Frontal cortex (tissue), 4 donors: ENCODE measurements around the gene SLIRP. TPM values are rescaled to one million over a fixed set of nuclear protein-coding genes. Genes with fewer than 3 reads are reported as not detected.
"Not testable (repeated sequence)": the region's sequence is repeated elsewhere in the genome, so short reads cannot be mapped to it uniquely, and the experiment has no call there.

Source experiments
- DNase-seq, 2 donors: peaks; one replicate each; pipeline ENCODE4 v3.0.0; 2012; ENCODE audit warnings: low spot score in 2 of 2
- FAIRE-seq: peaks from 2 replicates; lab custom pipeline; 2012; peaks lifted over from hg19 to GRCh38; lab: Jason Lieb, UNC
- total RNA-seq: library from RNA; depleted of rRNA; stranded (reverse); fragments of >200 nt; gene quantifications from one replicate; pipeline ENCODE4 v1.2.3, GENCODE V29; 2014
- donor health status: control.
- donor health status: control.
- donor health status: control.

Gene SLIRP
- 95.4 TPM for total RNA-seq

DNA sequence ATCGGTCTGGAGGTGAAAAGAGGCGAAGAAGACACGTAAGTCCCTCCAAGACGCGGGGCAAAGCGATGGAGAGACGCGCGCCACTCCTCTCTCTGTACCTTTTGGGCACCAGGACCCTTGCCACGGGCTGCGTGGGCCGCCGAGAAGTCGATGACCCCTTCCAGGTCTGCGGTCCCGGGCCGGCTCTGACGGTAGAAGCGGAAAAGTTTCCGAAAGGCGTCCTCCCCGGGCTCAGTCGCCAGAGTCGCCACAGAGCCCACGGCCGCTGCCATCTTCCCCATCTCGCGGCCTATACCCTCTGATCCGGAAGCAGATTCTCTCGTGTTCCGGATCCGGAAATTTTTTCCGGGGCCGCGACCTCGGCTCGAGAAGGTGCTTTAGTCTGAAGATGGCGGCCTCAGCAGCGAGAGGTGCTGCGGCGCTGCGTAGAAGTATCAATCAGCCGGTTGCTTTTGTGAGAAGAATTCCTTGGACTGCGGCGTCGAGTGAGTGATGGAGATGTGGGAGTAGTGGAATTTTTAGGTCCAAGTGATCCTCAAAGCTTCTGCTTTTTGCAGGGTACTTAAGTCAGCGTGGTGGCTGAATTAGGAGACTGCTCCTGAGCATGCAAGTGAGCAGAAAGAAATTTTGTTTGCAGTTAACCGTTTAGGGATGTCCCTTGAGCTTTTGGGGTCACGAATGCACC lies at the start of gene SLIRP, which contains the start of gene ALKBH1:
TSS of gene SLIRP (plus strand) at position 380 of the 685 bp plus-strand sequence. CDS start at position 389, 9 bp downstream.
TSS of gene ALKBH1 (minus strand) at position 300 of the 685 bp plus-strand sequence. CDS start at position 281, 19 bp downstream.
- FAIRE-seq (no peak), DNase-seq (peak; percentile 76 to 83)

DNA sequence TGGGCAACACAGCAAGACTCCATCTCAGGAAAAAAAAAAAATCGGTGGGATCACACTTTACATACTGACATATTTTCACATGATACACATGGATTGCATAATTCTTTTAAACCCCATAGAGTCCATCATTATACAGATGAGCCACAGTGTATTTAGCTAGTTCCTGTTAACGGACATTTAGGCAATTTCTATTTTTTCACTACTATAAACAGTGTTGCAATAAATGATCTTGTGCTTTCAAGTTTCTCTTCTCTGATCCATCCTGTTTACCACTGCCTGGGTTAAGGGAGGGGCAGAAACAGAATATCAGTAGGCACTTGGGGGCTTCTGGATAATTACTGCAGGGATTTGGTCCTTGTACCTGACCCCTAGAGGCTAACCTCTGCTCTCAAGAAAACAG lies 48.1 kb upstream of the SLIRP start:
- FAIRE-seq (no peak), DNase-seq (no peak)

DNA sequence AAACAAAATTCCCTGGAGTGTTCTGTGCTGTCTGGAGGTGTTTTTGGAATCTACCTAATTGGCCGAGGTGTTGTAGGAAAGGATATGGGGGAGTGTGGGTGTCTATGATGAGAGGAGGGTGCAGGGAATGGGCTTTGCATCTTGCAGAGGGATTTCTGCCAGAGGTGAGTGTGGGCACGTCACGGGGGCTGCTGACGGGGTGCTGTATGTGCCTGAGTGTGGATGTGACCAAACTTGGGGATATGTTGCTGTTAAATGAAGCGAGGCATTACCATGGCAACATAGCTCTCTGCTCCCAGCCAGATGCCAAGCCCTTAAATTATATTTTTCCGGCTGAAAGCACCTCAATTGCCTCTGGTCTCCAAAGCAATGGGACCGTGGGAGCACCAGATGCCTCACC lies 47.1 kb upstream of the SLIRP start:
- DNase-seq, result peak in 1 of 2 donors; percentile 48
- FAIRE-seq, result no peak

DNA sequence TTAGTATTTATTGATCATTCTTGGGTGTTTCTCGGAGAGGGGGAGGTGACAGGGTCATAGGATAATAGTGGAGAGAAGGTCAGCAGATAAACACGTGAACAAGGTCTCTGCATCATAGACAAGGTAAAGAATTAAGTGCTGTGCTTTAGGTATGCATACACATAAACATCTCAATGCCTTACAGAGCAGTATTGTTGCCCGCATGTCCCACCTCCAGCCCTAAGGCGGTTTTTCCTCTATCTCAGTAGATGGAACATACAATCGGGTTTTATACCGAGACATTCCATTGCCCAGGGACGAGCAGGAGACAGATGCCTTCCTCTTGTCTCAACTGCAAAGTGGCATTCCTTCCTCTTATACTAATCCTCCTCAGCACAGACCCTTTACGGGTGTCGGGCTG lies 46.3 kb upstream of the SLIRP start:
- not testable (repeated sequence) for FAIRE-seq, DNase-seq

DNA sequence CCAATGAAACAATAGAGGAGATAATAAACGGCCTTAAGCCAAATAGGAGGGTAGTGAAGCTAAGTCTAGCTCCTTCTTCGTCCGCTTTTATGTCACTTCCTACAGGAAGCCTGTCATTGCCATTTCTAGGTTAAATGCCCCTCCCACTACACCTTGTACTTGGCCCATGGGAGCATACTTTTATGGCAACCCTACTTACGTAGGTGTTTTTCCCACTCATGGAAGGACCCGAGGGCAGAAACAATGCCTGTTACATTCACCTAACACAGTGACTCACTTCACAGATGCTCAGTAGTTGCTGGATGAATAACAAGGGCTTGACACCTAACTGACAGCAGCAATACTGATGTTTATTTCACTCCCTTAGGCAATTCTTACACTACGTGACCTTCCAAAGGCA lies 44.6 kb upstream of the SLIRP start:
- no peak for DNase-seq
- FAIRE-seq, result no peak

DNA sequence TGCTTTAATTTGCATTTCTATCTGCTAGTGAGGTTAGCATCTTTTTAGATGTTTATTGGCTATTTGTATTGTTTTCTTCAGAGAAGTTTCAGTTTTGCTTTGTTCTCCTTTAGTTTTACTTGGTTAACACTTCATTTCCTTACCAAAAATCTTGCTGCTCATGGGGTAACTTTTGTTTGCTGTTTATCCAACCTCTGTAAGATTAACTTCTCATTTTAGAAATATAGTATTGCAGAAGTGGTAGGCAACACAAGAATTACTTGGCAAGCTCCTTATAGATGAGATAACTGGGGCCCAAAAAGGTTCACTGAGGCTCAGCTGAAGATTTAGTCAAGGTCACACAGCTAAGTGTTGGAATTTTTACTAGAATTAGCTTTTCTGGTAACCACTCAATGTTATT lies 40.6 kb upstream of the SLIRP start:
- DNase-seq (no peak), FAIRE-seq (no peak)

DNA sequence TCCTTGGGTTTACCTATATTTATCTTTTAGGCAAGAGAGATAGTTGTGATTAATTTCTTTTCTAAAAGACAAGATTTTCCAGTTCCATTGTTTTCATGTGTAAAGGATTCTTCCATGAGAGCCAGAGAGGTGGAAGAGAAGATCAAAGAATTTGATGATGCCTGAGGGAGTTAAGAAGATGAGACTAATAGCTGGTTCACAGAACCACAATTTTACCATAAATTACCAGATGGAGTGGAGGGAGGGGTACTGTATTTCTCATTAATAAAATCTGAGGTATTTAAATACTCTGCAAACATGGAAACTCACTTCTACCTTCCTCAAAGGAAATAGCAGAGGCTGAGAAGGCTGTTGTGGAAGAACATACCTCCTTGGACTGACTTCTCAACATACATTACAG lies 34.7 kb upstream of the SLIRP start:
- no peak for FAIRE-seq
- no peak for DNase-seq

DNA sequence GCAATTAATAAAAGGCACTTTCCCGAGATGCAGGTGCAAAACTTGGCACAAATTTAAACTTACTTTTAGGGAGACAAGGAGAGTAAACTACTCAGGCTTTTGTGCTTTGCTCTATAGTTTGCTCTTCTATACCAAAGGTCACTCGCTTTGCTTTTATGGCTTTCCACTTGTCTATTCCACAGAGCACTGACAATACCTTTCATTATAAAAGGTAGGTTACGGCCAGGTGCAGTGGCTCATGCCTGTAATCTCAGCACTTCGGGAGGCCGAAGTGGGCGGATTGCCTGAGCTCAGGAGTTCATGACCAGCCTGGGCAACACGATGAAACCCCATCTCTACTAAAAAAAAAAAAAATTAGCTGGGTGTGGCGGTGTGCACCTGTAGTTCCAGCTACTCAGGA lies 33.0 kb upstream of the SLIRP start:
- FAIRE-seq (no peak), DNase-seq (no peak)

DNA sequence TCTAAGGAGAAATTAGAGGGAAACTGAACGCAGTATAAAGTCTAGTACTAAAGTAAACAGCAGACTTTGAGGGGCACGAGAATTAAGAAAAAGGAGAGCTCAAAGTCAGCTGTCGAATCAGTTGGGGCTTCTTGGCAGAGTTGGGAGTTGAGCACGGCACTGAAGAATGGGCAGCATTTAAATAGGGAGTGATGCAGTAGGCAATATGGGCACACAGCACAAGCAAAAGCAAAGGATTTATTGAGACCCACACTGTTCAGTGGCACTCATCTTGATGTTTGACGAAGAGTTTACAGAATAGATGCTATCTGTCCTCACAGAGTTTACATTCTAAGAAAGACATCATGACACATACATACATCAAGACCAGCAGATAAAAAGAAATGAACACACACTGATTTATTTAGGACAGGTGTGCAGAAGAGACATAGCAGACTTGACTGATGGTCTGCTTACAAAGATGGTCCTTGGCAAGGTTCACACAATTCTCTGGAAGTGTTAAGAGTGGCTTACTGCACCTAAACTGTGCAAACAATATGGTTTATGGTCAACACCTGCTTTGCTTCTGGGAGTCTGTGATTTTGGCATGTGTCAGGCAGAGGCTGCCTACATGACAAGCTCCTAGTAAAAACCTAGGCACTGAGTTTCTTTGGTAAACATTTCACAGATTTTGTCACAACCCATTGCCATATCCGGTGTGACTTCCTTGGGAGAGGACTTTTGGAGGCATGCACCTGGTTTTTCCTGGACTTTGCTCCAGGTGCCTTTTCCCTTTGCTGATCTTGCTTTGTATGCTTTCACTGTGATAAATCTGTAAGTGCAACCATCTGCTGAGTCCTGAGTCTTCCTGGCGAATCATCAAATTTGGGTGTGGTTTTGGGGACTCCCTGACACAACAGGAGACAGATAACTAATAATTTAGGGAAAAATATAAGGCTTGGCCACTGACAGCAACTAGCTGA lies 26.4 kb upstream of the SLIRP start:
- FAIRE-seq (no peak), DNase-seq (no peak)

DNA sequence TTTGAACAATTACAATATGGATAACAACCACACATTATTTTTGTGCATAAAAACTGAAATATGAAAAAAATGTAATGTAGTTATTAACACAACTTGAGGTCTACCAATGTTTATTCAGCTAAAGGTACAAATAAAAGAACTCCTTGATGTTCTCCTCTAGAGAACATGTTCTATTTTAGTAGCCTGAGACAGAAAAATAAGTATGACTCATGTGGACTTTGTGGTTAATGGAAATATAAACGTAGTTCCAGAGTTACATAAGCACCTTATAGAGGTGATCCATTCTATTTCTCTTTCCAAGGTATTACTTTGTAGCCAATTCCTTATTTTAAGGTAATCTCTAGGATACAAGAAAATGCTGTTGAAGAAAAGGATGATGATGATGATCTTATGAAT lies 25.7 kb upstream of the SLIRP start:
- FAIRE-seq (no peak), DNase-seq (no peak)

DNA sequence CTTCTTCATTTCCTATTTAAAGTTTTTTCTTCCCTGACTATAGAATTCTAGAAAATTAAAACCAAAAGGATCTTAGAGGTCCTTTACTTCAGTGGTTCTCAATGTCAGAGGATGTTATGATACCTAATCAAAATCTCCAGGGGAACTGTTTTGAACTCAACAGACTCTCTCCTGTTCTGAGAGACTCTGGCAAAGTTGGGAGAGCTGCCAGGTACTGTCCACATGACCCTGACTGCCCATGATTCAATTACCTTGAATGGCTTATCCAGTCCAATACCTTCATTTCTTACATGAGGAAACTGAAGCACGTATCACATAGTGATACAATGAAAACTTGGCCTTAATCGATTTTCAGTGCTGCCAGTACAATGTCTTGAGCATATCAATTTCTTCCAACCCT lies 16.6 kb upstream of the SLIRP start:
- DNase-seq (no peak), FAIRE-seq (no peak)

DNA sequence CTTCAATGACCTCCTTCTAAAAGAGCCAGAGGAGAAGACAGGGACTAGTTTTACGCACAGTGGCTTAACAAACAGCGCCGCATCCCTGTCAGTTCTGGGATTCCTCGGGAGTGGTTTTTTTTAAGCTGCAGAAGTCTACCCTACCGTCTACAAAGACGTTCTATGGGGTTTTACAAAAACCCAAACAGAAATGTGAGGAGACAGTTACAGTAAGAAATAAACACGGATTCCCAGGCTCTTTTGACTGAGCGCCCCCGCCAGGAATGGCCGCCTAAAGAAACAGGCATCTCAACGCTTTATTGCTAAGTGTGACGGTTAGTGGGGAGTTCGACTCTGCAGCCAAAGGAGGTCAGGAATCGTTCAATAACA lies 564 bp upstream of the SLIRP start:
- DNase-seq, result peak; percentile 10 to 42
- no peak for FAIRE-seq

DNA sequence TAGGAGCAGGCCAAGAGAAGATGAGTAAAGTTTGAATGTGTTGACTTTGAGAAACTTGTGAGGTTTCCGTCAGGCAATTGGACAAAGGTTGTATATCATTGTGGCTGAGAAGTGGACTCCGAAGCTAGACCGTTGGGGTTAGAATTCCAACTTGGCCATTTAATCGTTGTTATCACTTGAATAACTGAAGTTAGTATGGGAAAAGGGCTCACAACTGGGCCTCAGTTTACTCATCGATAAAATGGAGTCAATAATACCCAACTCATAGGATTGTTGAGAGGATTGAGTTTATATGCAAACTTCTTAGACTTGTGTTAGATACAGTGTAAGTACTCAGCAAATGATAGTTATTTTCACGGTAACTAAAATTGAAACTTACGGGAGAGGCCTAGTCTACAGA lies 846 bp downstream of the SLIRP start:
- FAIRE-seq (no peak), DNase-seq (no peak)

DNA sequence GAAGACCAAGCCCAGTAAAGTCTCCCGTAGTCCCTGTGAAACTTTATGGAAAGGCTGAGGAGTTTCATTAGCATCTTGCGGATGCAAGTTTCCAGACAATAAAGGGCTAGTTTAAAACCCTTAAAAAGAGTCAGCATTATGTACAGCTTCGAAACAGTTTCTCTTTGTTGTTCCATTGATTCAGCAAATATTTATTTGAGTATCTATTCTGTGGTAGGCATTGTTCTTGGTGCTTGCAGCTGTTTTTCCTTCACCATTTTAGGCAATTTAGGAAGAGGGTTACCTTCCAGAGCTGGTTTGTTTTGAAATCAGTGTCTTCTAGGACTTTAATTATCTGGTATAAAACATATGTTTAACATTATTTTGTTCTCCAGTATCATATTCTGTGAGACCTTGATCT lies 1.5 kb downstream of the SLIRP start:
- DNase-seq (peak in 1 of 2 donors; percentile 14), FAIRE-seq (no peak)

DNA sequence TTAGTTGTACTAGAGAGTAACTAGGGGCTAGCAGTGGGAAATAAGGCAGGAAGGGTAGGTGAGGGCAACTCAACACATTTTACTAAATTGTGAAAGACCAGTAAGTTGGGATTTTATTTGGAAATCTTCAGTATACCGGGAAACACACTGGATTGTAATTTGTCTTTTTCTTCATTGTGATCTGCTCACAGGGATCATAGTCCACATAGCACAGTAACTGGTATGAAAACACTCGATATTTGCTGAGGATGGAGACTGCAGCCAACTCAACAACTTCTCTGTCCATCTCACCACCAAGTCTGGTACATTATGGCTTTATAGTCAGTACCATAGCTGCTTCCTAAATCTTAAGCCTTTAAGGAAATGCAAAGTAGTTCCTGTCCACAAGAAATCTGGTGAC lies 2.5 kb downstream of the SLIRP start:
- DNase-seq (no peak), FAIRE-seq (no peak)

DNA sequence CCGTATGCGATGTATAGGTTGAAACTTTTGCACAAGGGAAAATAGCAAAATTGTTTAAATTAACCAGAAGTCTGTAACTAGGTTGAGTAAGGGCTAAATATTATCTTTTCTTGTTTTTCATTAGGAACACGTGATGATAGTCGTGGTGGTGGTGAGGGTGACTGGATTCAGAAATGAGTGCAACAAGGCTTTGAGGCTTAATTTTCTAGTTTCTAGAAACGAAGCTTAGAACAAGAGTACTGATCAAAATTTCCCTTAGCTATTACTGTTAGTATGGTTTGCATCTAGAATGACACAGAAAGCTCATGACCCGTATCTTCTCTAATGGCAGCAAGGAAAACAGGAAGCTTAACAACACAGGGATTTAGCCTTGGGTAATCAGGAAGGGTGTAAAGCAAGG lies 7.0 kb downstream of the SLIRP start:
- FAIRE-seq, result no peak
- DNase-seq, result no peak

DNA sequence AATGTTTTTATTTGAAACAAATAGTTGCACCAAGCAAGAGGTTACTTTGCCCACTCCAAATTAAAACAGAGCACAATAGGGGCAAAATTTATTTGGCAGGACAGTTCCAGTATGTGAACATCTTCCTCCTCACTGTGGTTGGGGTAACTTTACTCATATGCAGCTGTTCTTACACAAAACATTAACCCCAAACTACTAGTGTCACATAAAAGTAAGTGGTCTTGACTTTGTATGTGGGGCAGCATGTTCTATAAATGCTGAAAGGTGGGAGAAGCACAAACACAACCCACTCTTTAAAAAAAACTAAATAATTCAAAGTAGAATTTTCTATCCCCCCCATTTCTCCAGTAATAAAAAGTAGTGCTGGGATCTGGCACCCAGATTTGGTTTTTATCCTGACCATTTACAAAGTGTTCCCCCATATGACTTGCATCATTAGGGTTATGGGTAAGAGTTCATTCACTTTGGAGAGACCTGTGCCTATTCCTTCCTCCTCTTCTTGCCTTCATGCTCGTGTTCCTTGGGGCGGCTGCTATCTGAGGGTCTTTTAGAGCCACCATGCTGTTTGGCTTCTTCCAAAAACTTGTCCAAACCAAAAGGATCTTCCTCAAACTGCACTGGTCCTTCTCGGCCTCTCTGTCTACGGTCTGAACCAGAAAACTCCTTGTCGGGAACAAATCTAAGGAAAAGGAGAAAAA lies 9.9 kb downstream of the SLIRP start:
- no peak for FAIRE-seq
- DNase-seq, result no peak

DNA sequence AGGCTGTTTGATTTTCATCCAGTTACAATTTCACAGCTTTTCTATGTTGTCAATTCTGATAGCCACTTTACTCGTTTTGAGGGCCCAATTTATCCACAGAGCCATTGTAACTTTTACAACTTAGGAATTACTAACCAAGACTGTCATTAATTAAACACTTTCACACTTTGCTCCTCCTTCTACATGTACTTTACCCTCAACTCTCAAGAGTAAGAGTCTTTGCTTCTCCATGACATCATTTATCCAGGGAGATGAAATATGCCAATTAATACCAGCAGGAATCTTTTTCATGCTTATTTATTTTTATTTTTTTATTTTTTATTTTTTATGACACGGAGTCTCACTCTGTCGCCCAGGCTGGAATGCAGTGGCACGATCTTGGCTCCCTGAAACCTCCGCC lies 13.5 kb downstream of the SLIRP start:
- DNase-seq (no peak), FAIRE-seq (no peak)

DNA sequence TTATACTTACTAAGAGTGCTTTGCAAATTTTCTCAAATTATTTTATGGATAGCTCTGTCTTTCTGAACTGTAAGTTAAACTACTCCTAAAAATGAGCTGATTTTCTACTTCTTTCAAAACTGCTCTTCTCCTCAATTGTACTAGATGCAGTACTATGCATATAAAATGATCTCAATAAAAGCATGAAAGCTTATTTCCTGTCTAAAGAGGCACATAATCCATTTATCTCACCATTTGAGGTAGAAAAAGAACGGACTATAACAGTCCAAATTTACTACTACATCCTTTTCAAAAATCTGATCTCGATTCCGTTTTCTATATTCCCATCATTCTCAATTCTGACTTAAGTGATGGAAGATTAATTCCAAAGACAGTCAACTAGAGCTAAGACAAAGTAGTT lies 14.4 kb downstream of the SLIRP start:
- FAIRE-seq (no peak), DNase-seq (no peak)

DNA sequence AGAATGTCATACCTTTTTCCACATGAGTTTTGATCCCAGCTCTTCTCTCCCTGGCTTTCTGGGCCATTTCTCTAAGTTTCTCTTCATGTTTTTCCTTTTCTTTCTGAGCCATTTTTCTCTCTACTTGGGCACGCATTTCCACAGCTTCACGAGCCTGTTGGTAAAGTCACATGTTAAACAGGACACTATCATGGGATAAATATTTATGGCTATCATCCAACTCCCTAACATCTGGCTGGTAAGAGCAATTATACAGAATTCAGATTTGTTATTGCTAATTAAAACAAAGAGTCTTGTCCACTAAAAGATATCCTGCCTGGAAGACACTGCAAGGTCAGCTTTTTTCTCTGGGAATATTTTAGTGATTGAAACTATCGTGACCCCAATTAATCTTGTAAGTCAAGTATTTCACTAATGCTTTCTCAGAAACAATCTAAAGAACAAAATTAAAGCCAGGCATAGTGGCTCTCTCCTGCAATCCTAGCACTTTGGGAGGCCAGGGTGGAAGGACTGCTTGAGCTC lies 23.1 kb downstream of the SLIRP start:
- DNase-seq, result no peak
- no peak for FAIRE-seq
